Brain microvascular endothelial cell (primary cell): ENCODE measurements around the gene TMED3.

Source experiments
- DNase-seq: peaks from one replicate; pipeline ENCODE4 v3.0.0-alpha.2; 2020
- H3K27ac ChIP-seq: fragments of 250-450 bp; sonication (Bioruptor Pico); 2 replicates; pipeline ENCODE4 v1.5.1; 2020; ENCODE audit warnings: mild to moderate bottlenecking, moderate library complexity
- H3K27me3 ChIP-seq: fragments of 250-450 bp; sonication (Bioruptor Pico); replicated peaks from 2 replicates; pipeline ENCODE4 v1.5.1; 2020; ENCODE audit warnings: mild to moderate bottlenecking
- H3K36me3 ChIP-seq: fragments of 250-450 bp; sonication (Bioruptor Pico); replicated peaks from 2 replicates; pipeline ENCODE4 v1.5.1; 2020; ENCODE audit warnings: mild to moderate bottlenecking
- H3K4me3 ChIP-seq: 2 replicates; pipeline ENCODE4 v1.5.1; 2011; ENCODE audit warnings: low read depth, mild to moderate bottlenecking, control low read depth, low read length, moderate library complexity
- CTCF ChIP-seq: IDR thresholded peaks from 2 replicates; pipeline ENCODE4 v1.5.1; 2011; ENCODE audit warnings: low read depth, mild to moderate bottlenecking, moderate library complexity, low read length, control low read depth, inconsistent platforms; ENCODE audit errors: missing control alignments
- in situ Hi-C: cut with HindIII; loops from 2 replicates; pipeline ENCODE4 v1.10.0; 2017; ENCODE audit warnings: low sequenced_read_pairs, low pct_ligation_motif_present

TMED3 gene

GRCh38 chr15:79310985-79311900, at the start of gene TMED3:
Gene TMED3, plus strand, starts transcription at chr15:79311112. Its CDS starts 138 bp downstream, at chr15:79311250.
- Histone ChIP-seq H3K36me3 (peaks cover 30% of the 10 kb centered on the region), H3K27ac (peak within 1 kb of the TSS; percentile 33), H3K4me3 (peak within 1 kb of the TSS; percentile 93), H3K27me3 (peaks cover 2% of the 10 kb centered on the region)
- TF ChIP-seq CTCF = peak; percentile 35
- peak; percentile 77 for DNase-seq
- in situ Hi-C loops = no loop called here

- H3K27ac ChIP-seq = no peak overlapping the region
- no peaks in the 10 kb centered on the region for H3K27me3 ChIP-seq
- no peak for DNase-seq
- no peak overlapping the region for H3K4me3 ChIP-seq
- H3K36me3 ChIP-seq = no peaks in the 10 kb centered on the region
- in situ Hi-C loops = no loop called here
- TF ChIP-seq CTCF = no peak
Observed at GRCh38 chr15:79261836-79262235, 49.1 kb upstream of the TMED3 start.

GRCh38 chr15:79265167-79265566, 45.7 kb upstream of the TMED3 start:
- no peaks in the 10 kb centered on the region for H3K27me3 ChIP-seq
- H3K36me3 ChIP-seq = no peaks in the 10 kb centered on the region
- no peak overlapping the region for H3K4me3 ChIP-seq
- TF ChIP-seq CTCF = no peak
- H3K27ac ChIP-seq = no peak overlapping the region
- in situ Hi-C loops = no loop called here
- DNase-seq = no peak

GRCh38 chr15:79265987-79266579, 44.8 kb upstream of the TMED3 start:
- Histone ChIP-seq H3K27me3 (no peaks in the 10 kb centered on the region), H3K27ac (no peak overlapping the region), H3K36me3 (no peaks in the 10 kb centered on the region), H3K4me3 (no peak overlapping the region)
- no peak for TF ChIP-seq CTCF
- in situ Hi-C loops = no loop called here
- no peak for DNase-seq

GRCh38 chr15:79282371-79283251, 28.3 kb upstream of the TMED3 start, which contains the start of gene ANKRD34C:
Gene ANKRD34C, plus strand, starts transcription at chr15:79282722. Its CDS starts 10,563 bp downstream, at chr15:79293285.
- Histone ChIP-seq H3K27me3 (peaks cover 23% of the 10 kb centered on the region), H3K36me3 (no peaks in the 10 kb centered on the region), H3K27ac (no peak within 1 kb of the TSS), H3K4me3 (no peak within 1 kb of the TSS)
- in situ Hi-C loops = no loop called here
- no peak for DNase-seq
- TF ChIP-seq CTCF = no peak
